ENCODE results near the gene TOMT.

DNA sequence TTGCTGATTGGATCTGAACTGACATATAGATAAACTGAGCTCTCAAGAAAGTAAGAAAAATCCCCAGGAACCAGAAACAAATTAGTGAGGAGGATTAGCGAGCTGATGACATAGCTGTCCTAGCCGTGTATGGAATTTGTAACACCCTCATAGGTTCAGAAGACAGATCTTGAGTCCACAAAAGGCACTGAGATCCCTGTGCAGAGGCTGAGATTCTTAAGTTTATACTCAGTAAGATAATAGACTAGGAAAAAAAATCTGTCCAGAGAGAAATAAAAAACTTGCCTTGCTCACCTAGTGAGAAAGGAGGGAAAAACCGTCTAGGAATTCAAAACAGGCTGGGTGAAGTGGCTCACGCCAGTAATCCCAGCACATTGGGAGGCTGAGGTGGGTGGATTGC is 30.0 kb upstream of the TOMT start:
- TF ChIP-seq, protein P1, sequence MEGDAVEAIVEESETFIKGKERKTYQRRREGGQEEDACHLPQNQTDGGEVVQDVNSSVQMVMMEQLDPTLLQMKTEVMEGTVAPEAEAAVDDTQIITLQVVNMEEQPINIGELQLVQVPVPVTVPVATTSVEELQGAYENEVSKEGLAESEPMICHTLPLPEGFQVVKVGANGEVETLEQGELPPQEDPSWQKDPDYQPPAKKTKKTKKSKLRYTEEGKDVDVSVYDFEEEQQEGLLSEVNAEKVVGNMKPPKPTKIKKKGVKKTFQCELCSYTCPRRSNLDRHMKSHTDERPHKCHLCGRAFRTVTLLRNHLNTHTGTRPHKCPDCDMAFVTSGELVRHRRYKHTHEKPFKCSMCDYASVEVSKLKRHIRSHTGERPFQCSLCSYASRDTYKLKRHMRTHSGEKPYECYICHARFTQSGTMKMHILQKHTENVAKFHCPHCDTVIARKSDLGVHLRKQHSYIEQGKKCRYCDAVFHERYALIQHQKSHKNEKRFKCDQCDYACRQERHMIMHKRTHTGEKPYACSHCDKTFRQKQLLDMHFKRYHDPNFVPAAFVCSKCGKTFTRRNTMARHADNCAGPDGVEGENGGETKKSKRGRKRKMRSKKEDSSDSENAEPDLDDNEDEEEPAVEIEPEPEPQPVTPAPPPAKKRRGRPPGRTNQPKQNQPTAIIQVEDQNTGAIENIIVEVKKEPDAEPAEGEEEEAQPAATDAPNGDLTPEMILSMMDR (IDR thresholded peaks at IDR 0.05), result no peak
- TF ChIP-seq POLR2A (IDR thresholded peaks at IDR 0.05), result no peak

All from heart left ventricle (tissue), 13 donors.